Heart right ventricle (tissue), 16 donors: ENCODE results near the gene MAL. TPM values are rescaled to one million over a fixed set of nuclear protein-coding genes. Genes with fewer than 3 reads are reported as not detected.

Experiments
- ATAC-seq, 8 donors: fragments of 200-7000 bp; cut with Tn5 transposase; one replicate each; pipeline ENCODE4 v1.9.1; 2020; ENCODE audit warnings: mild to moderate bottlenecking in 8 of 8, moderate library complexity in 8 of 8, moderate number of reproducible peaks in 1 of 8
- DNase-seq, 2 donors: peaks; one replicate each; pipeline ENCODE4 v3.0.0-alpha.2; 2020
- H3K27ac ChIP-seq, 10 donors: fragments of 200-600 bp; sonication (generic) in 2 of 10; one replicate each; pipeline versions ENCODE4 v1.5.0 to v1.8.0; 2020 to 2022; ENCODE audit warnings: mild to moderate bottlenecking in 3 of 10
- H3K27me3 ChIP-seq, 7 donors: fragments of 200-600 bp; one replicate each; pipeline ENCODE4 v1.8.0; 2021 to 2022; ENCODE audit warnings: mild to moderate bottlenecking in 2 of 7
- H3K36me3 ChIP-seq, 9 donors: fragments of 200-600 bp; sonication (generic) in 1 of 9; one replicate each; pipeline versions ENCODE4 v1.5.0 to v1.8.0; 2020 to 2022; ENCODE audit warnings: mild to moderate bottlenecking in 2 of 9
- H3K4me1 ChIP-seq, 9 donors: fragments of 200-600 bp; sonication (generic) in 1 of 9; one replicate each; pipeline versions ENCODE4 v1.5.0 to v1.8.0; 2020 to 2022; ENCODE audit warnings: mild to moderate bottlenecking in 4 of 9
- H3K4me3 ChIP-seq, 10 donors: fragments of 200-600 bp; sonication (generic) in 2 of 10; one replicate each; pipeline versions ENCODE4 v1.5.0 to v1.8.0; 2020 to 2022; ENCODE audit warnings: mild to moderate bottlenecking in 7 of 10, moderate library complexity in 2 of 10
- H3K9me3 ChIP-seq, 11 donors: fragments of 200-600 bp in 10 of 11; sonication (generic) in 2 of 11; one replicate each; pipeline versions ENCODE4 v1.5.0 to v1.8.0; 2013 to 2022; ENCODE audit warnings: mild to moderate bottlenecking in 2 of 11, control low read depth in 1 of 11, moderate library complexity in 1 of 11
- WGBS, 2 donors: extraction: QIAGEN DNeasy Blood & Tissue Kit; methylation state at CpG; one replicate each; pipeline ENCODE4 v1.1.7; 2013; ENCODE audit warnings: inconsistent platforms in 1 of 2; 5-methylcytosine and 5-hydroxymethylcytosine counted together
- intact Hi-C, 10 donors: fragments of 100-400 bp; cut with DNase I; formaldehyde crosslinking; loops; one replicate each; pipeline versions ENCODE4 v1.11.1 to v1.14.2; 2022
- polyA plus RNA-seq, 2 donors: library from polyadenylated mRNA; stranded (reverse); fragments of 200-250 nt; gene quantifications; one replicate each; pipeline ENCODE4 v1.2.3, GENCODE V29; 2013
- total RNA-seq, 10 donors: library from RNA; stranded (reverse); fragmentation: NEBNext Ultra II Directional in 3 of 10; extraction: Animal tissue kit (Norgen Biotek cat#: 25700) in 3 of 10; gene quantifications; one replicate each; pipeline versions ENCODE4 v1.2.1 to v1.2.4, GENCODE V29; 2021 to 2023
- TF ChIP-seq, protein P1 (sequence below), 9 donors: fragments of 200-600 bp; sonication (generic) in 2 of 9; IDR thresholded peaks; one replicate each; pipeline versions ENCODE4 v1.5.0 to v1.8.0; 2021 to 2022; ENCODE audit warnings: antibody characterized with exemption in 9 of 9, mild to moderate bottlenecking in 5 of 9, moderate library complexity in 1 of 9
- donor health status: Arrhythmogenic right ventricular cardiomyopathy.
- donor health status: ischemic (EF 13 %, LVEDD 7.1; RV severe dilation, severe dysfunction).
- donor health status: healthy with polysubstance abuse.
- donor health status: DM: no; HTN: yes; CAD: no.
- donor health status: DM: no; HTN: no; CAD: no.
- donor health status: ischemic (EF 25% LVEDD 6.9; RV normal size, moderate dysfunction).
- donor health status: ischemic (EF 25% LVEDD 5.7; RV mildly dilated, moderate dysfunction).
- donor health status: healthy.
- donor health status: DM: yes; HTN: yes; CAD: no.
- donor health status: Ischemic cardiomyopathy.
- donor health status: ischemic (EF 35%, LVEDD 5.7; RV mildly dilated, moderate dysfunction).
- donor health status: nonischemic (EF 11% LVEDD 7.7; RV severe dilation, severe dysfunction).
- donor health status: DM: yes; HTN: yes; CAD: no.
- donor health status: PGD.
- donor health status: ischemic (EF 29% LVEDD 5.4; RV normal size, mild dysfunction).
- donor health status: nonischemic (EF 23%, LVEDD 6.1; RV moderate dilation, normal function).

MAL gene
- total and polyA plus RNA-seq, 12 donors: 1.5 to 10.5 (median 3.6) TPM

DNA sequence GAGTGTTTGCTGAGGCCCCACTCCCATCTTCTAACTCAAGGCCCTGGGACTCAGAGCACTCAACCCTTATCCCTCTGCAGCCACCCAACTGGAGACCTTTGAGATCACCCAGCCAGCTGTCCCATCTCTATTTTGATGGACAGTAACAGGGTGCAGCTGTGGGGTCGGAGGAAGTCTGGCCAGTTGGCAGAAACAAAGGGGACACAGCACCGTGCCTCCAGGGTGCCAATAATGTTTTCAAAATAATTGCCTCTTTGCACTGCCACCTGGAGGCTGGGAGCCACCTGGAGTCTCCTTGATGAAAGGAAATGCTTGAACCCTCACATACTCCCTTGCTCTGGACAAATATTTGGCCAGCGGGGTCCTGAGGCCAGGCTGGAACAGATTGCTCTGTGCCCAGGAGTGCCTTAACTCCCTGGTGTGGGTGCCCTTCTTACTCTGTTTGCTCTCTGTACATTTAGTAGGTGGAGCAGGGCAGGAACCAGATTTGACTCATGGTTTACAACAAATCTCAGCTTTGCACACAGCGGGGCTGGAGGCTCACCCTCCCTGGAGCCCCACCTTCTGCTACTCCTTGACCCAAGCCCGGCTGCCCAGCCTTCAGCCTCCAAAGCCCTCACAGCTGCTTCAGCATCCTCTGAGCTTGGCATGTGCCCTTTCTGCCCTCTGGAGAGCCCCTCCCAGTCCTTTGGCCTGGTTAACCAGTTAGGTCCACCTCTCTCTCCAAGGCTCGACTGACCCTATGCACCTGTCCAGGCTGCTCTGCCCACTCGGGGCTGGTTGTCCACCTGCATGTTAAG is 17.2 kb downstream of the MAL start:
- Histone ChIP-seq H3K27me3 (no peaks in the 10 kb centered on the region), H3K4me3 (no peak overlapping the region), H3K27ac (peak overlapping the region in 3 of 10 donors; percentile 75 to 83 (median 82)), H3K9me3 (no peaks in the 10 kb centered on the region), H3K36me3 (no peaks in the 10 kb centered on the region), H3K4me1 (peaks cover 3 to 31% (median 15%) of the 10 kb centered on the region in 9 donors)
- TF ChIP-seq, protein P1, sequence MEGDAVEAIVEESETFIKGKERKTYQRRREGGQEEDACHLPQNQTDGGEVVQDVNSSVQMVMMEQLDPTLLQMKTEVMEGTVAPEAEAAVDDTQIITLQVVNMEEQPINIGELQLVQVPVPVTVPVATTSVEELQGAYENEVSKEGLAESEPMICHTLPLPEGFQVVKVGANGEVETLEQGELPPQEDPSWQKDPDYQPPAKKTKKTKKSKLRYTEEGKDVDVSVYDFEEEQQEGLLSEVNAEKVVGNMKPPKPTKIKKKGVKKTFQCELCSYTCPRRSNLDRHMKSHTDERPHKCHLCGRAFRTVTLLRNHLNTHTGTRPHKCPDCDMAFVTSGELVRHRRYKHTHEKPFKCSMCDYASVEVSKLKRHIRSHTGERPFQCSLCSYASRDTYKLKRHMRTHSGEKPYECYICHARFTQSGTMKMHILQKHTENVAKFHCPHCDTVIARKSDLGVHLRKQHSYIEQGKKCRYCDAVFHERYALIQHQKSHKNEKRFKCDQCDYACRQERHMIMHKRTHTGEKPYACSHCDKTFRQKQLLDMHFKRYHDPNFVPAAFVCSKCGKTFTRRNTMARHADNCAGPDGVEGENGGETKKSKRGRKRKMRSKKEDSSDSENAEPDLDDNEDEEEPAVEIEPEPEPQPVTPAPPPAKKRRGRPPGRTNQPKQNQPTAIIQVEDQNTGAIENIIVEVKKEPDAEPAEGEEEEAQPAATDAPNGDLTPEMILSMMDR (IDR thresholded peaks at IDR 0.05): no peak
- 51 to 54% methylated on average over 7 of the region's 7 CpGs for WGBS, 2 donors
- intact Hi-C loops: no loop called here
- DNase-seq (no peak), ATAC-seq (peak in 6 of 8 donors; percentile 3 to 48 (median 10))

DNA sequence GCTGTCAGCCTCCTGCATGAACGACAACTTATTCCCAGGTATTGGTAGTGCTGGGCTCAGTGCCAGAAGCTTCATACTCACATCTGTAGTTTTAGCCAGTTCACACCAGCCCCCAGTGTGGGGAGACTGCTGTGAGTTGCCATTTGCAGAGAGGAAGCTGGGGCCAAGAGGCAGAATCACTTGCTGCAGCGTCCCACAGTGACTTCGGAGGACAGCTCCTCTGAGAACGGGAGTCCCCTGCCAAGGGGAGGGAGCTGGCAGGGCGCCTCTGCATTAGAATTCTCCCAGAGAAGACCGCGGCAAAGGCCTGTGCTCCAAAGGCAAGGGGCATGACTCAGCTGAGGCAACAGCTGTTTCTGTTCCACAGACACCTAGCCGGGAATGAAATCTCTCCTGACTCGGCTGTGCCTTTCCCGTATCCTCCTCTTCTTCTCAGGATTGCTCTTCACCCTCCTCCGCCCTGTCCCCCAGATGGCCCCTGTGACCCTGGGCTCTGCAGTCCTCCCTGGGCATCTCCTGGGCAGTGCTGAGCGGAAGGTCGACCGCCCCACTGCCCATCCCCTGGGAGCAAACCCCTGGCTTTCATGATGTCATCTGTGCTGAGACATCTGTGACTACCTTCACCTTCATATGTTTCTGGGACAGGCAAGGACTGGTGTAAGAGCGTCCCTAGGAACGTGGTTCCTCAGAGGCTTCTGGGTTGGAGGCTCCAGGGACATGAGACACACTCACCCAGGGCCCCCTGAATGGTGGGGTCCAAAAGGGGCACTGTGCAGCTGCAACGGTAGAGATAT is 18.0 kb downstream of the MAL start:
- DNase-seq: peak; percentile 89
- Histone ChIP-seq H3K4me1 (peaks cover 3 to 31% (median 15%) of the 10 kb centered on the region in 9 donors), H3K36me3 (no peaks in the 10 kb centered on the region), H3K9me3 (no peaks in the 10 kb centered on the region), H3K4me3 (no peak overlapping the region), H3K27ac (peak overlapping the region; percentile 32 to 83 (median 72)), H3K27me3 (no peaks in the 10 kb centered on the region)
- WGBS, 2 donors: 27 to 28% methylated on average over 17 of the region's 17 CpGs
- ATAC-seq: peak; percentile 92 to 98 (median 96)
- intact Hi-C loops: no loop called here
- TF ChIP-seq, protein P1 (IDR thresholded peaks at IDR 0.05): no peak

DNA sequence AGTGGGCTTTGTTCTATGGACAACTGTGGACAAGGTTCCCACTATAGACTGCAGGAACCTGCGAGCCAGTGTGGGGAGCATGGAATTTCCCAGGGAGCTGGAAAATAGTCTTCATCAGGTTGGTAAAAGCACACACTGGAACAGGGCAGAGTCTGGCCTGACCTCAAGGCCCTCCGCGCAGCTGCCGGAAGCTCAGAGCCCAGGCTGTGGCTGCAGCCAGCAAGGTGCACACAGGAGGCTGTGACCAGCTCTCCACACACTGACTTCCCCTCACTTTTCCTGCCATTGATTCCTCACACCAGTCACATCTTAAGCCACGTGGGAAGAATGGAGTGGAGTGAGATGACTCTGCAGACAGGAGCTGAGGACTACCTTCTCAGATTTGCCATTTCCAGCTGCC is 19.1 kb downstream of the MAL start:
- 71 to 84% methylated on average over 5 of the region's 5 CpGs for WGBS, 2 donors

More for the DNA sequence above, 19.1 kb downstream of the MAL start:
- DNase-seq: no peak
- Histone ChIP-seq H3K9me3 (no peaks in the 10 kb centered on the region), H3K4me3 (no peak overlapping the region), H3K27me3 (peaks cover 0 to under 1% (median 0%) of the 10 kb centered on the region in 7 donors), H3K36me3 (no peaks in the 10 kb centered on the region), H3K4me1 (peaks cover 3 to 31% (median 15%) of the 10 kb centered on the region in 9 donors), H3K27ac (no peak overlapping the region)
- ATAC-seq: no peak
- TF ChIP-seq, protein P1 (IDR thresholded peaks at IDR 0.05): no peak
- intact Hi-C loops: no loop called here
